K562 (cell line): ENCODE data around the gene LDAH. TPM values are rescaled to one million over a fixed set of nuclear protein-coding genes. Genes with fewer than 3 reads are reported as not detected.

Experiments
- ARID2 ChIP-seq: fragments of 450-650 bp; IDR thresholded peaks from 2 replicates; pipeline ENCODE4 v1.6.1; 2017; ENCODE audit warnings: antibody characterized with exemption, mild to moderate bottlenecking
- ETV5 ChIP-seq: sonication (generic); formaldehyde crosslinking; IDR thresholded peaks from 2 replicates; pipeline ENCODE4 v1.4.0; 2020; ENCODE audit warnings: low read depth, mild to moderate bottlenecking, missing genetic modification reagents
- HMG20B ChIP-seq: fragments of 250-450 bp; sonication (Bioruptor Pico); IDR thresholded peaks from 2 replicates; pipeline ENCODE4 v1.5.0; 2021; ENCODE audit warnings: mild to moderate bottlenecking
- JUND ChIP-seq, 2 experiments: IDR thresholded peaks; 2 replicates in 1 of 2; 3 replicates in 1 of 2; pipeline ENCODE4 v1.6.1; 2011; ENCODE audit warnings: borderline replicate concordance in 2 of 2, low read depth in 2 of 2, low read length in 2 of 2, improper control_type of control experiment in 1 of 2, missing biosample characterization in 1 of 2, missing genetic modification characterization in 1 of 2, missing genetic modification reagents in 1 of 2
- MXI1 ChIP-seq: IDR thresholded peaks from 2 replicates; pipeline ENCODE4 v1.6.1; 2011; ENCODE audit warnings: low read depth, mild to moderate bottlenecking, improper control_type of control experiment, low read length
- MYBL2 ChIP-seq, 2 experiments: fragments of 450-650 bp in 1 of 2; sonication (generic) in 1 of 2; formaldehyde crosslinking in 1 of 2; IDR thresholded peaks; 2 replicates each; pipeline versions ENCODE4 v1.6.1 to v1.8.1; 2017 to 2022; ENCODE audit warnings: borderline replicate concordance in 1 of 2, inconsistent platforms in 1 of 2, low read depth in 1 of 2, mild to moderate bottlenecking in 1 of 2, missing genetic modification reagents in 1 of 2, moderate library complexity in 1 of 2
- NFIC ChIP-seq: fragments of 450-650 bp; IDR thresholded peaks from 2 replicates; pipeline ENCODE4 v1.6.1; 2017; ENCODE audit warnings: mild to moderate bottlenecking, inconsistent platforms
- PHB2 ChIP-seq: fragments of 450-650 bp; IDR thresholded peaks from 2 replicates; pipeline ENCODE4 v1.6.1; 2017; ENCODE audit warnings: low read depth
- SMAD3 ChIP-seq: fragments of 450-650 bp; formaldehyde crosslinking; conservative IDR thresholded peaks from 2 replicates; pipeline ENCODE4 v1.4.0; 2020; ENCODE audit warnings: mild to moderate bottlenecking
- SMC3 ChIP-seq: conservative IDR thresholded peaks from 2 replicates; pipeline ENCODE4 v1.6.1; 2011; ENCODE audit warnings: low read depth, low read length, improper control_type of control experiment; ENCODE audit not compliant: insufficient read depth
- SRF ChIP-seq, 2 experiments: fragments of 250-450, 450-650 bp in 1 of 2; sonication (Bioruptor Pico) in 1 of 2; sonication (generic) in 1 of 2; formaldehyde crosslinking; IDR thresholded peaks; 2 replicates each; pipeline versions ENCODE4 v1.5.0 to v1.5.1; 2020 to 2022; ENCODE audit warnings: mild to moderate bottlenecking in 1 of 2, missing genetic modification reagents in 1 of 2
- polyA plus RNA-seq, 8 experiments: library from polyadenylated mRNA; depleted of rRNA in 4 of 8; stranded (reverse) in 5 of 8; unstranded in 3 of 8; fragments of >200 nt; fragmentation: Nextera tagmentation in 2 of 8; fragmentation: Illumina TruSeq in 1 of 8; extraction: Ambion mirVana in 2 of 8; extraction: Trizol in 1 of 8; gene quantifications; 2 replicates each; pipeline versions ENCODE4 v1.2.1 to v1.2.3, GENCODE V29; 2011 to 2014; ENCODE audit warnings: inconsistent platforms in 1 of 8, missing spikeins in 1 of 8
- total RNA-seq, 7 experiments: library from RNA; depleted of rRNA in 6 of 7; stranded (reverse); fragments of >200 nt in 6 of 7; fragmentation: Illumina TruSeq in 2 of 7; extraction: Trizol in 2 of 7; gene quantifications; 2 replicates each; pipeline versions ENCODE4 v1.2.1 to v1.2.3, GENCODE V29; 2011 to 2021; ENCODE audit warnings: low replicate concordance in 1 of 7
- TF ChIP-seq, protein P1 (sequence below): sonication (generic); formaldehyde crosslinking; IDR thresholded peaks from 2 replicates; pipeline ENCODE4 v1.8.1; 2023; ENCODE audit warnings: mild to moderate bottlenecking, missing genetic modification reagents
- TF ChIP-seq, protein P2 (sequence below): fragments of 250-450 bp; sonication (Bioruptor Pico); IDR thresholded peaks from 2 replicates; pipeline ENCODE4 v1.9.0; 2021; ENCODE audit warnings: mild to moderate bottlenecking
- TF ChIP-seq, protein P3 (sequence below): fragments of 450-650 bp; formaldehyde crosslinking; IDR thresholded peaks from 2 replicates; pipeline ENCODE4 v1.4.0; 2020; ENCODE audit warnings: mild to moderate bottlenecking, moderate library complexity
- TF ChIP-seq, protein P4 (sequence below): sonication (generic); formaldehyde crosslinking; IDR thresholded peaks from 2 replicates; pipeline ENCODE4 v1.8.0; 2022; ENCODE audit warnings: mild to moderate bottlenecking, missing genetic modification reagents
- TF ChIP-seq, protein P5 (sequence below): IDR thresholded peaks from 2 replicates; pipeline ENCODE4 v1.6.1; 2014; ENCODE audit warnings: antibody characterized with exemption
- TF ChIP-seq, protein P6 (sequence below): fragments of 200-400 bp; formaldehyde crosslinking; IDR thresholded peaks from 2 replicates; pipeline ENCODE4 v1.6.1; 2017; ENCODE audit warnings: mild to moderate bottlenecking, low read depth, low read length, moderate library complexity

The LDAH gene
- total and polyA plus RNA-seq, 9 of the 15 experiments (the other 6 are each of a cell fraction or from before 2014, with no cell fraction given) = 22.3 to 60.1 (median 40.0) TPM

DNA sequence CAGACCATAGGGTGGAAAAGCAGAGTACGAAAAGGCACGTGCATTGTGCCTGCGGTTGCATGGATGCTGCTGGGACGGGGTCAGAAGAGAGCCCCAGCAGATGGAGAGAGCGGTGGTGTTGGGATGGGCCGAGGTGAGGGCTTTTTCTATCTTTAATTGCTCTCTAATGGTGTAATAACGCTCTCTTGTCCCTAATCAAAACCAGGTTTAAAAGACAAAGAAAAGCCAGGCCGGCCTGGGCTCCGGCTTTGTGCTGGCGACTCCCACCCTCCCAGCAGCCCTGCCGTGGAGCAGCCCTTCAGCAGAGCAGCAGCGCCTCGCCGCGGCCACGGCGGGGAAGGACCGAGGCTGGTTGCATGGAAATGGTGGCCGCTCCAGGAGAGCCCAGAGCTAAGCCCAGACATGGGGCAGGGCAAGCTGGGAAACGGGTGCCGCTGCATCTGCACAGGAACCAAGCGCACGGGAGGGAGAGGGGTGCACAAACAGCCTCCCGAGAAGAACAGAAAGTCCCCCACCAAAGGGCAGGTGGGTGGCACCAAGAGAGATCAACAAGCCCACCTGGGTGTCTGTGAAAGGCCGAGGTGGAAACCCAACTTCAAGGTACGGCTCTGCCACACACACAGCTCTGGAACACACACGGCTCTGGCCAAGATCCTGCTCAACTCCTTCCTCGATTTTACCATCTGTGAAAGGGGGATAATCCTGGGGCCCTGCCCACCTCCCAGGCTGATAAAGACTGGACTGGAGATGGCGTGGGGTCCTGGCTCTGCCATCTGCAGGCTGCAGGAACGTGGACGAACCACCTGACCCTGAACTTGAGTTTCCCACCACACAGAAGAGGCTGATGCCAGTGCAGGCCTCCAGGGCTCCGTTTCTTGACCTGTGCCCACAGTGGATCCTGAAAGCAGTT lies 187.0 kb downstream of the LDAH start (continued):
- TF ChIP-seq, protein P1, sequence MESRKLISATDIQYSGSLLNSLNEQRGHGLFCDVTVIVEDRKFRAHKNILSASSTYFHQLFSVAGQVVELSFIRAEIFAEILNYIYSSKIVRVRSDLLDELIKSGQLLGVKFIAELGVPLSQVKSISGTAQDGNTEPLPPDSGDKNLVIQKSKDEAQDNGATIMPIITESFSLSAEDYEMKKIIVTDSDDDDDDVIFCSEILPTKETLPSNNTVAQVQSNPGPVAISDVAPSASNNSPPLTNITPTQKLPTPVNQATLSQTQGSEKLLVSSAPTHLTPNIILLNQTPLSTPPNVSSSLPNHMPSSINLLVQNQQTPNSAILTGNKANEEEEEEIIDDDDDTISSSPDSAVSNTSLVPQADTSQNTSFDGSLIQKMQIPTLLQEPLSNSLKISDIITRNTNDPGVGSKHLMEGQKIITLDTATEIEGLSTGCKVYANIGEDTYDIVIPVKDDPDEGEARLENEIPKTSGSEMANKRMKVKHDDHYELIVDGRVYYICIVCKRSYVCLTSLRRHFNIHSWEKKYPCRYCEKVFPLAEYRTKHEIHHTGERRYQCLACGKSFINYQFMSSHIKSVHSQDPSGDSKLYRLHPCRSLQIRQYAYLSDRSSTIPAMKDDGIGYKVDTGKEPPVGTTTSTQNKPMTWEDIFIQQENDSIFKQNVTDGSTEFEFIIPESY = peak; percentile 60; the same call in 1 of the 2 replicates
- TF ChIP-seq MXI1 = no peak
- TF ChIP-seq, protein P2, sequence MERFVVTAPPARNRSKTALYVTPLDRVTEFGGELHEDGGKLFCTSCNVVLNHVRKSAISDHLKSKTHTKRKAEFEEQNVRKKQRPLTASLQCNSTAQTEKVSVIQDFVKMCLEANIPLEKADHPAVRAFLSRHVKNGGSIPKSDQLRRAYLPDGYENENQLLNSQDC (CRISPR knock-in tag) = no peak
- no peak for TF ChIP-seq MYBL2 (IDR thresholded peaks at IDR 0.05; ENCODE audit: low read depth)
- TF ChIP-seq MYBL2 (CRISPR knock-in tag; IDR thresholded peaks at IDR 0.05; ENCODE audit: borderline replicate concordance) = no peak
- TF ChIP-seq, protein P3, sequence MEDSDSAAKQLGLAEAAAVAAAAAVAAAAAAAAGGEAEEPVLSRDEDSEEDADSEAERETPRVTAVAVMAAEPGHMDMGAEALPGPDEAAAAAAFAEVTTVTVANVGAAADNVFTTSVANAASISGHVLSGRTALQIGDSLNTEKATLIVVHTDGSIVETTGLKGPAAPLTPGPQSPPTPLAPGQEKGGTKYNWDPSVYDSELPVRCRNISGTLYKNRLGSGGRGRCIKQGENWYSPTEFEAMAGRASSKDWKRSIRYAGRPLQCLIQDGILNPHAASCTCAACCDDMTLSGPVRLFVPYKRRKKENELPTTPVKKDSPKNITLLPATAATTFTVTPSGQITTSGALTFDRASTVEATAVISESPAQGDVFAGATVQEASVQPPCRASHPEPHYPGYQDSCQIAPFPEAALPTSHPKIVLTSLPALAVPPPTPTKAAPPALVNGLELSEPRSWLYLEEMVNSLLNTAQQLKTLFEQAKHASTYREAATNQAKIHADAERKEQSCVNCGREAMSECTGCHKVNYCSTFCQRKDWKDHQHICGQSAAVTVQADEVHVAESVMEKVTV (CRISPR knock-in tag) = peak; percentile 98
- TF ChIP-seq ARID2 = peak; percentile 91
- TF ChIP-seq, protein P4, sequence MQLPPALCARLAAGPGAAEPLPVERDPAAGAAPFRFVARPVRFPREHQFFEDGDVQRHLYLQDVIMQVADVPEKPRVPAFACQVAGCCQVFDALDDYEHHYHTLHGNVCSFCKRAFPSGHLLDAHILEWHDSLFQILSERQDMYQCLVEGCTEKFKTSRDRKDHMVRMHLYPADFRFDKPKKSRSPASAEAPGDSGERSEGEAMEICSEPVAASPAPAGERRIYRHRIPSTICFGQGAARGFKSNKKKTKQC (CRISPR knock-in tag) = no peak
- TF ChIP-seq, protein P5, sequence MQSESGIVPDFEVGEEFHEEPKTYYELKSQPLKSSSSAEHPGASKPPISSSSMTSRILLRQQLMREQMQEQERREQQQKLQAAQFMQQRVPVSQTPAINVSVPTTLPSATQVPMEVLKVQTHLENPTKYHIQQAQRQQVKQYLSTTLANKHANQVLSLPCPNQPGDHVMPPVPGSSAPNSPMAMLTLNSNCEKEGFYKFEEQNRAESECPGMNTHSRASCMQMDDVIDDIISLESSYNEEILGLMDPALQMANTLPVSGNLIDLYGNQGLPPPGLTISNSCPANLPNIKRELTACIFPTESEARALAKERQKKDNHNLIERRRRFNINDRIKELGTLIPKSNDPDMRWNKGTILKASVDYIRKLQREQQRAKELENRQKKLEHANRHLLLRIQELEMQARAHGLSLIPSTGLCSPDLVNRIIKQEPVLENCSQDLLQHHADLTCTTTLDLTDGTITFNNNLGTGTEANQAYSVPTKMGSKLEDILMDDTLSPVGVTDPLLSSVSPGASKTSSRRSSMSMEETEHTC = no peak
- TF ChIP-seq ETV5 (CRISPR knock-in tag) = no peak
- TF ChIP-seq SRF (CRISPR knock-in tag; IDR thresholded peaks at IDR 0.05) = 0 out of 4 replicates have a peak, but pooled peaks of 1 of the 2 experiments have one; percentile 23
- peak; percentile 99 for TF ChIP-seq SMC3
- TF ChIP-seq PHB2 = no peak
- peak; percentile 57 for TF ChIP-seq JUND (IDR thresholded peaks at IDR 0.05; ENCODE audit: borderline replicate concordance, low read depth, low read length)
- no peak for TF ChIP-seq JUND (tag; IDR thresholded peaks at IDR 0.05; ENCODE audit: borderline replicate concordance, low read depth, low read length)
- TF ChIP-seq NFIC = no peak
- no peak for TF ChIP-seq HMG20B
- no peak for TF ChIP-seq SMAD3 (CRISPR knock-in tag)
- TF ChIP-seq, protein P6, sequence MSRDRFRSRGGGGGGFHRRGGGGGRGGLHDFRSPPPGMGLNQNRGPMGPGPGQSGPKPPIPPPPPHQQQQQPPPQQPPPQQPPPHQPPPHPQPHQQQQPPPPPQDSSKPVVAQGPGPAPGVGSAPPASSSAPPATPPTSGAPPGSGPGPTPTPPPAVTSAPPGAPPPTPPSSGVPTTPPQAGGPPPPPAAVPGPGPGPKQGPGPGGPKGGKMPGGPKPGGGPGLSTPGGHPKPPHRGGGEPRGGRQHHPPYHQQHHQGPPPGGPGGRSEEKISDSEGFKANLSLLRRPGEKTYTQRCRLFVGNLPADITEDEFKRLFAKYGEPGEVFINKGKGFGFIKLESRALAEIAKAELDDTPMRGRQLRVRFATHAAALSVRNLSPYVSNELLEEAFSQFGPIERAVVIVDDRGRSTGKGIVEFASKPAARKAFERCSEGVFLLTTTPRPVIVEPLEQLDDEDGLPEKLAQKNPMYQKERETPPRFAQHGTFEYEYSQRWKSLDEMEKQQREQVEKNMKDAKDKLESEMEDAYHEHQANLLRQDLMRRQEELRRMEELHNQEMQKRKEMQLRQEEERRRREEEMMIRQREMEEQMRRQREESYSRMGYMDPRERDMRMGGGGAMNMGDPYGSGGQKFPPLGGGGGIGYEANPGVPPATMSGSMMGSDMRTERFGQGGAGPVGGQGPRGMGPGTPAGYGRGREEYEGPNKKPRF = no peak
